Activated CD4-positive, CD25-positive, alpha-beta regulatory T cell treated with anti-CD3 and anti-CD28 coated beads, Interleukin-2, amount 50 U/mL, for 16 hours (primary cell): ENCODE measurements around the gene PHF12.

Source experiments
- DNase-seq: peaks from one replicate; pipeline ENCODE4 v3.0.0-alpha.2; 2020; ENCODE audit warnings: low read depth, low spot score

The PHF12 gene

DNA sequence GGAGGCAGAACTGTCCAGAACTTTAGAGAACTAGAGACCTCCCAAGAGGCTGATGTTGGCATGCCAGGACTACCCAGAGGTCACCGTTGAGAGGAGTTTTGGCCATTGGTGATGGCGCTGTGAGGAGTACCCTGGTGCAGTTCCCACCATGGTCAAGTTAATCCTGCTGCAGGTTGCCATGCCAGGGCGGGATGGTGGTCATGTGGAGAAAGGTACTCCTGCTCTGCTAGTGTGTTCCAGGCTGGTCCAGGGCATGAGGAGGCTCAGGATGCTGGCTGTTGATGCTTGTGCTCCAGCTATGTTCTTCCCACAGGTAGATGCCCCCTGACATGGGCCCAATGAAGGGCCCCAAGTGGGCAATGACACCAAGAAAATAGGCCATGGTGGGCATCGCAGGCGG lies 4.1 kb upstream of the PHF12 start:
- DNase-seq, result no peak

DNA sequence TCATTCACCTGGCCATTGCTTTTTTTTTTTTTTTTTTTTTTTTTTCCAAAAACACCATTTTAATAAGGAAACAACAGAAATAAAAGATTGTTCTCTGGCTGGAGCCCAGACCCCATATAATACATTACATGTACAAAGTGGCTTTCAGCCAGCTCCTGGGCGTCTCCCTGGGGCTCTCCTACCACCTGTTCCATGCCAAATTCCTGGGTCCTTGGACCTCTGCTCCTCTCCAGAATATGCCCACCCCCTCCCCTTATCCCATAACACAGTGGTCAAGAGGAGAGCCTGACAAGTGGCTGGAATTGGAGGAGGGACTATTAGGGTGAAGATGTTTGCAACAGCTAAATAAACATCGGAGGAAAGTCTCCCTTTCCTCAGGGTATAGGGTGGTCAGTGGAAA lies 3.6 kb upstream of the PHF12 start:
- no peak for DNase-seq

DNA sequence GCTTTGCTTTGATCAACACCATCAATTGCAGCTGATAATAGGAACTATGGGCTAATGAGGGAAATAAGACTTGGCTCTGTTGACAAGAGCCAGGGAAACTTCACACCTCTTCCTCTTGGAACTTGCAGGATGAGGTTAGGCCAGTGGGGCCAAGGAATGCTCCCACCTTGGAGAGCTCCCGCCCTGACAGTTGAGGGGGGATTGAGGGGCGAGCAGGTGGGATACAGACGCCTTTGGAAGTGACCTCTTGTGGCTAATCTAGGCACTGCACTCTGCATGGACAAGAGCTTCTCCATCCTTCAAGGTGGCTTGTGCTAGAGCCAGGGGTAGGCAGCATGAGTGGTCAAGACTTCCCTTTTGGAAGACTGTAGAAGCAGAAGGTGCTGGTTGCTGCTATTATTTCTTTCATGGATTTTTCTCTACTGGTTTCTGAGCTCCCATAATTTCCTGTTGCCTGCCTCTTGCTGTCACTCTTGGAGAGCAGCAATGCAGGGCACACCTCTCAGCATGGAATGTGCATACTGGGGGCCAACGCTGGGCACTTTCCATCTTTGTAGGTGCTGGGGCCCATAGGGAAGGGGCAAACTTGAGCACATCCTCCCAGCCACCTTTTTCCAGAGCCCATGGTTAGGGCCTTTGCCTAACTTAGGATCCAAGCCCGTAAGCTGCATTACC lies 2.3 kb upstream of the PHF12 start:
- no peak for DNase-seq

DNA sequence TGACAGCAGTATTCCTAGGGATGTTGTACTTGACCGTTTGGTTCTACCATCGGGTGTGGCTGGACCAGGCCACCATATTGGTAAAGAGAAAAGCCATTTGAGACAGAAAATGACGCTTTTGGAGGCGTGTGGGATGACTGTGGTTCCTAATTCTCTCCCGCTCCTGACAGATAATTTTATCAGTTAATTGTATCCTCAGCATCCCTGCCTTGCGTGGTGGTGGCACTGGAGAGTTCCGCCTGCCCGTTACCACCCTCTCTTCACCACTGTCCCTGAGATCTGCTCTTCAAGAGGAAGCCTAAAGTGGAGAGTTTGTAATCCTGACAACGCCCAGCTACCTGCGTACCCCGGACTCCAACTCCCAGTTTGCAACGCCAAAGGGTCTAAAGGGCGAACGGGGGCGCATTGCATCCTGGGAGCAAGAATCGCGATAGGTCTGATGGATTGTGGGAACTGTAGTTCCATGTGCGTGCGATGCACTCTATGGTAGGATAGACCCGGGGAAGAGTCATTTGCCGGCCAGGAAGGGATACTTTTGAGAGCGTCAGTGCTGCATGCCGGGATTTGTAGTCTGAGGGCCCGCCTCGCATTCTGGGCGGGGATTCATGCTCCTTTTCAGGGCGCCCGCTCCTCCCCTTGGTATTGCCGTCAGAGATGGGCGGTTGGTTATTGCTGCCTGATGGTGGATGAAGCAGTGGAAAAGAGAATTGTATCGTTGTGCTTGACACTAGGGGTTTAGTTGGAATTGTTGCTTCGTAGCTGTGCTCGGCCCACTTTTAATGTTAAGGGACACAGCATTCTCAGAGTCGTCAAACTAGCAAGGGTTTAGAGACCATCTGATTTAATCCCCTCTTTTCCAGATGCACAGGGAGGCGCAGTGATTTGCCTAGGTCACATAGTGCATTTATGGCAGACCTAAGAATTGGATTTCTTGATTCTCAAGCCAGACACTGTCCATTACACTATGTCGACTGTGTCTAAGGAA lies 965 bp upstream of the PHF12 start:
- DNase-seq, result peak; percentile 94

DNA sequence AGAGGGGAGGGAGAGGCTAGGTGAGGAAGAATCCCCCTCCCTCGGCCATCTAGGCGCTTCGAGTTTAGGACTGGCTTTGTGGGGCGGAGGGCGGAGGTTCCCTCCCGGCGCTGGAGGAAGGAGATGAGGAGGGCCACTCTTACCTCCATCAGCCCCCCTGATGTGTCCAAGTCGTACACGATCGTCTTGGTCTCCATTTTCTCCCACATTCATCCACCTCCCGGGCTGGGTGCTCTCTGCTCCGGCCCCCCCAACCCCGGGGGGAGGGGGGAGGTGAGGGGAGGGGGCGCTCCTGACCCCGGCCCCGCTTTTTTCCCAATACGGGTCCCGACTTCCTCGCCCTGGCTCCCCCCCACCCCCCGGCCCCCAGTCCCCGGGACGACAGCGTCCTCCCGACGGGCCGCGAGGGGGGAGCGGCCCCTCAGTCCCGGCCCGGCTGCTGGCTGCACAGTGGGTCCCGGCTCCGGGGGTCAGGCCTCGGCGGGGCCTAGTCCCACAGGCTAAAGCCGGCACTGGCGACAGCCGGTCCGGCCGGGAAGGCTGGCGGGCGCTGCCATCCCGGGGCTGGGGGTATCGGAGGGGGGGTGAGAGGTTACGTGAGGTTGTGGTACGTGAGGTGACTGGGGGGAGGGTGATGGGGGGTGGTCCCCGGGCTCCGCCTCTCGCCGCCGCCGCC lies 428 bp downstream of the PHF12 start:
- DNase-seq, result peak; percentile 22

DNA sequence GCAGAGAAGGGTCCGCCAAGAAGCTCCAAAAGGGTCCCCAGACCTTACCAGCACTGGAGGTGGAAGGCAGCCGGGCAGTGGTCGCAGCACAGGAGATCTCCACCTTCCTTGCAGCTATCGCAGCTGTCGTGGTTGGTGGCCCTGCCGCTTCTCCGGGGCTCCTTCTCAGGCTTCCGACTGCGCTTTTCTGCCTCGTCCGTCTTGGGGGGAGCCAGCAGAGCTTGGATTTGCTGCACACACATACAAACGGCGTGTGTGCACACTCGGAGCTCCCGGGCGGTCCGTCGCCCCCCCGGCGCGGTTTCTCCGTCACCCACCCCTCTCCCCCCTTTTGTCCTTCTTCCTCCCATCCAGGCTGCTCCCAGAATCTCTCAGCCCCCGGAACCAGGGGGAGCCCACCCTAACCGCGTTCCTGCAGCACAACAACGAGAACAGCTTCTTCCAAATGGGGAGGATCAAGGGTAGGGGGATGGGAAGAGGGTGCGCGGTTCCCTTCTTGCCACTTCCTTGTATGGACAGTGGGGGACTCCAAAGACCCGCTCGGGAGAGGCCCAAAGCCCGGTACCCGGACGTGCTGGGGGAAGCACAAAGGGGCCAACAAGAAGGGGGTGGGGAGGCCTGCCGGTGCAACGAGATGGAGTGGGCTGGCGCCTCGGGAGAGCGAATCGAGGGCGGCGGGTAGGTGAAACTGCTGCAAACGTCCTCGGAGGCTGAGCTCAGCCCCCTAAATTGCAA lies 1.1 kb downstream of the PHF12 start:
- no peak for DNase-seq

DNA sequence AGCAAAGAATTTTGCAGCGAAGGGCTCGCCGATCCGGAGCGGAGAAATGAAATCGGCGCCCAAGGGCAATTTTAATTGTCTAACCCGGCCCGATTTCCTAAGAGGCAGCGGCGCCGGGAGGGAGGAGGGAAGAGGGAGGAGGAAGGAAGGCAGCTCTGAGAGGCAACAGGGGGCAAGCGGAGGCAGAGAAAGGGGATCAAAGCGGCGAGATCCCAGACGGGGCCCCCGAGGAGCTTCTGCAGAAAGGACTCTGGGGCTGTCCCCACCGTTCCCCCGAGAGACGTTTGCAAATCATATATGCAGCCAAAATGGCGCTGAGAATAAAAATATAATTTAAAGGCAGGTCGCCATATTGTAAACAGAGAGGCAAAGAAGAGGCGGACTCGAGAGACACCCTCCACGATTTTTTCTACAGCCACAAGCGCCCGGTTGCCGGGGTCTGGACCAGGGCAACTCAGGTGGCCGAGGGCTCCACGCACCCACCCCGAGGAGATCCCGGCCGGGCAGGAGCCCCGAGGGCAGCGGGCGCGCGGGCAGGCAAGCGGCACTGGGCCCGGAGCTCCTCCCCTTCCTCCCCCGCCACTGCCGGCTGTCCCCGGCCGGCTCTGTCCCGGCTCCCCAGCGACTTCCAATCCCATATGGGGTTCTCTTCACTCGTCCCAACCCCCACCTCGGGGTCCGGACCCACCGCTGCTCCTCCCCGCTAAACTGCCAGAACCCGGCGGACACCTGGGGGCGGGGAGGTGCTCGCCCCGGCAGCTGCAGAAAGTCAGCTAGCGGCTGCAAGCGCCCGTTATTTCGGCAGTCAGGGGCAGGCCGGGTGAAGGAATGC lies 1.9 kb downstream of the PHF12 start:
- peak; percentile 21 for DNase-seq

DNA sequence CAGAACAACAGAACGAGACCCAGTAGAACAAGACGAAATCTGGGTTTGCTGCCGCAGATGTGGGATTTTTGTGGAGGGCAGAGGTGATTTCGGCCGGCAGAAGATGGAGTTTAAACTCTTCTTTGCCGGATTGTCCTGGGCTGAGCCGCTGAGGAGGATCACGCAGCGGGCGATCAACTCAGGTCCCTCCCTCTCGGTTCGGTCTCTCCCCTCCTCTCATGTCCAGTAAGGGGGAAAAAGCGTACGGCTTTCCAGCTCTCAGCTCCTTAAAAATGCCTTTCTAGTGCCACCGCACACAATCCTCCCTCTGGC lies 2.5 kb downstream of the PHF12 start:
- no peak for DNase-seq

DNA sequence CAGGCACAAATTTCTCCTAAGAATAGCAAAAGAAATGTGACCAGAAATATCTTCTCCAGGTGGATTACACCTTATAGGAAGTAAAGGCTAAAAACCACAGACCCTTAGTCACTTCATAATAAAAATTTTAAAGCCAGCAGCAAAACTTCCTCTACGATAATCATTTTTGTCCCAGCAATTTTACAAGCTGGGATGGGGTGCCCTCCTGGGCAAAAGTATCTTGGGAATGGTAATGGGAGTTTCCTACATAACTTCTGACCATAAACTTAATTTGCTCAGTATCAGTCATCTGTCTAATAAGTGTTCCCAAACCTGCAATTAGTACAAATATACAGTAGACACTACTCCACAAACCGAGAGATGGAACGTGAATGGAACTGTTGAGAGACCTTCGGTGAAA lies 3.0 kb downstream of the PHF12 start:
- DNase-seq, result no peak

DNA sequence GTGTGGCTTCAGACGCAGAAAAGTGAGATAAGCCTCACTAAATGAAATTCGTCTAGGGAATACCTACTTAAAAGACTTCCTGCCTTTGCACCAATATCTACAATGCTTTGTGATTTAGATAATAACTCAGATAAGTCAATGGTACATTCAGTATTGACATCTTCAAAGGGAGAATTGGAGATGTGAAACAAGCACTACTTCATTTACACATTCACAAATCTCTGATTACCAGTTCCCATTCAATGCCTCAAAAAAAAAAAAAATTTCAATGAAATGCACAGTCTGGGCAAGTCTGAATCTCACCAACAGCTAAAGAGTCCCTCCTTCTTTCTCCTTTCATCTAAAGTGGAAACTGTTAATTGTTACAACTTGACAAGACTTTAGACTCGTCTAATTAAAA lies 3.7 kb downstream of the PHF12 start:
- no peak for DNase-seq

DNA sequence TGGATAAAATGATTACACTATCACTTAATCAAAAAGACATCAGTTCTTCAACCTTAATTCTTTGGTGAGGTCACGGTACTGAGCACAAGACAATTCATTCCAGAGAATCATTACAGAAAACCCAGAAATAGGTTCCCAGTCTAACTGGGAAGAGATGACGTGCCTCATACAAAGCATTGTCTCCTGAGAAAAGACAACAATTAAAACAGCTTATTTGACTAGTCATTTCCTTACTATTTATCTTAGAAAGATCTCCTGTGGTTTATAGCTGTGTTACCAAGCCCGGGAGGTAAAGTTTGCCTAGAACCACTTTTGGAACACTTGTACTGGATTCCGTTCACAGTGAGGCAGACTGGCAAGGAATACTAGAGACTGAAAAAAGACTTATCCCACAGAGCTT lies 5.1 kb downstream of the PHF12 start:
- DNase-seq, result no peak

DNA sequence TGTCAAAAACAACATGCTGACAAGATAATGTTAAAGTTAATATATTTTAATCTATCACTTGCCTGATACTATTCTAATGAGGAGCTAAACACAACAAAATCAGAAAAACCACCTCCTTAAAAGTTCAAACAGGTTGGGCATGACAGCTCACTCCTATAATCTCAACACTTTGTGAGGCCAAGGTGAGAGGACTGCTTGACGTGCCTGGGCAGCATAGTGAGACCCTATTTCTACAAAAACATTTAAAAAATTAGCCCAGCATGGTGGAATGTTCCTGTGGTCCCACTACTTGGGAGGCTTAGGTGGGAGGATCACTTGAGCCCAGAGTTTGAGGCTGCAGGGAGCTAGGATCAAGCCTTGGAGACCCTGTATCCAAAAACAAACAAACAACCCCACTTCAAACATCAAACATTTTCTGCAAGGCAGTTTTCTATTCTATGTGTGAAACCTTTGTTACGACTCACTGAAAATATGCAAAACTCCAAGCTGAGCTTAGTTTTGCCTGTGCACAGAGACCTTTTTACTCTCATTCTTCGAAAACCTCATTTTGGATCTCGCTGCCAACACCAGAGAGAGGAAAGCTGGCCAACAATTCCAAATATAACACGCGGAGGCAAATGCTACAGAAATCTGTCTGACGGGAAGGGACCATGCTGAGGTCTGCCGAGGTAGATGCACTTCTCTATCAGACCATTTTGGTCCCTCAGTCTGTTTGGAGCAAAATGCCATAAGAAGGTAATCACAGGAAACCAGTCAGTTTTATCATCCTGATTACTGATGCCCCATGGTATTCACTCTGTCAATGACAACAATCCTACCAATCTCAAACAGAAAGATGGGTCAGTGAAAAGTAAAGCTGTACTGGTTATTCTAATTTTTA lies 6.2 kb downstream of the PHF12 start:
- no peak for DNase-seq

DNA sequence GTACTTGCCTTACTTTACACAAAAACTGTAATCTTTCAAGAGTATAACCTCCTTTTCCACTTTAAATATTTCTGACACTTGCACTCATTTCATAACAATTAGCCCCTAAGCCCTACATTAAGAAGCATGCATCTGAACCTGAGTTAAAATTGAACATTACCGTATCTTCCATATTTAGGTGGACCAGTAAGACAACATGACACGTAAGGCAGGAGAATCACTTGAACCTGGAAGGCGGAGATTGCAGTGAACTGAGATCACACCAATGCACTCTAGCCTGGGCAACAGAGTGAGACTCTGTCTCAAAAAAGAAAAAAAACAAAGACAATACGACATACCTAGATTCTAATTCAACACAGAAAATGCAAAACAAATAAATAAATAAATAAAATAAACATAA lies 7.0 kb downstream of the PHF12 start:
- no peak for DNase-seq

DNA sequence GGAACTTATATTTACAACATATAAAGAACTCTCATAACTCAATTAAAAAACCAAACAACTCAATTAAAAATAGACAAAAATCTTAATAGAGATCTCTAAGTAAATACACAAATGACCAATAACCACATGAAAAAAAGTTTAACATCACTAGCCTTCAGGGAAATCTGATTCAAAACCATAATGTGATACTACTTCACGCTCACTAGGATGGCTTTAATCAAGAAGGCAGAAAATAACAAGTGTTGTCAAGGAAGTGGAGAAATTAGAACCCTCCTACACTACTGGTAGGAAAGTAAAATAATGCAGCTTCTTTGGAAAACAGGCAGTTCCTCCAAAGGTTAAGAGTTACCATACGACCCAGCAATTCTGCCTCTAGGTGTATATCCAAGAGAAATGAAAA lies 8.4 kb downstream of the PHF12 start:
- DNase-seq, result no peak

DNA sequence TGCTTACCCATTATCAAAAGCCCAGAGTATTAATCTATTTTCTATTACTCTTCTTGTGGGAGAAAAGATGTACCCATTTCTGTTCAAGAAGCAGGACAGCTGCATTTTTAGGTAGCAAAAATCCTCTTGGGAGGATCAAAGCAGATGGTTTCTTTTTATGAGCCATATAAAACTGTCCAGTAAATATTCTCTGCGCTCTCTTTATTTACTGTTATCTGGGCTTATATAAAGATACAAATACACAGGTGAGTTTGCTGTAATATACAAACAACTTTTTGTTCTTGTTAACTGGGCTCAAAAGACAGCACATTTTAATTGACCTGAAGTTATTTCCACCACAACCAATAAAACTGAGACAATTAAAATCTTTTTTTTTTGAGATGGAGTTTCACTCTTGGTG lies 10.1 kb downstream of the PHF12 start:
- no peak for DNase-seq

DNA sequence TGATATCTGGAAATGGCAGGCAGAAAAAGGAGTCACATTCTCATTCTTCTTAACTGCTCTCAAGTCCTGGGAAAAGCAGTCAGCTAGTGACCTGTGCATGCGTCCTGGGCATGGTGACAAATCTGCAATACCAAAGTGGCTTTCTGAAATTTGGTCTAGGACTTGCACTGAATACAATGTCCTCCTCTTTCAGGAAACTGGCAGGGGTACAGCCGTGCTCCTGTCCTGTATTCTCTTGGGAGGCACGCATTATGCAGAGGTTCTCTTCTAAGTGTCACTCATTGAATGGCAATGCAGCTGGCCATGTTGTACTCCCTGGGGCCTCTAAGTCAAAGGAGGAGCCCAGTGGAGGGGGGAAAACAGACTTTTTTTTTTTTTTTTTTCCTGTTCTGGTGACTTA lies 10.6 kb downstream of the PHF12 start:
- DNase-seq, result no peak

DNA sequence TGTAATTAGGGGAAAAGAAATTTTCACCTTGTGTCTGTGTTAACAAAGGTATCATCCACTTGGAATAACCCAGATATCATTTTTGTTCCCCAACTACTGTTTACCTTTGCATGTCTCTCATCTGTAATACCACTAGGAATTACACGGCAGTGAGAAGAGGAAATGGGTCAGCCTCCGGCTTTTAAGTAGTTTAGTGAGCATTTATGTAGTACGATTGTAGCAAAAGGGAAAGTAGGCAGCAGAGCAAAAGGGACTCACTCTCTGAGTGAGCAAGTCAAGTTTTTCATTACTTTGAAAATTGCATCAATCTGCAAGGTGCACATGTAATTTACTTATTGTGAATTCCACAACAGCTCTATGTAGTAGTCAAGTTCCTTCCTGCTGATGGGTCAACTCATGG lies 11.2 kb downstream of the PHF12 start:
- no peak for DNase-seq

DNA sequence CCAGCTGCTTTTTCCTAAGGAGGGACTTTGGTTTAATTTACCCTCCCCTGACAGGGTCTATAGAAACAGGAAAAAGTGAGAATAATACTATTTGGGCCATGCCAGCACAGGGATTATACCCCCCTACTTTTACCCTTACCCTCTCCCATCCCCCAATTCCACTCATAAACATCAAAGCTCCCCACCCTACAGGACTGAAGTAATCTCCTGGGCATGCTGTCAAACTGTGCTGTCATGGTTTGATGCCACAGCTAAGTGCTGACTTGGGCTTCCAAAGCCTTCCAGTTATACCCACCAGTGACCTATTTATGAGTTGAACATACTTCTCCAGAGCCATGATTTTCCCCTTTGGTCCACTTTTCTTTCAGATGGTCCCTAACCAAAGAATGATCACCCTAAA lies 12.8 kb downstream of the PHF12 start:
- DNase-seq, result no peak

DNA sequence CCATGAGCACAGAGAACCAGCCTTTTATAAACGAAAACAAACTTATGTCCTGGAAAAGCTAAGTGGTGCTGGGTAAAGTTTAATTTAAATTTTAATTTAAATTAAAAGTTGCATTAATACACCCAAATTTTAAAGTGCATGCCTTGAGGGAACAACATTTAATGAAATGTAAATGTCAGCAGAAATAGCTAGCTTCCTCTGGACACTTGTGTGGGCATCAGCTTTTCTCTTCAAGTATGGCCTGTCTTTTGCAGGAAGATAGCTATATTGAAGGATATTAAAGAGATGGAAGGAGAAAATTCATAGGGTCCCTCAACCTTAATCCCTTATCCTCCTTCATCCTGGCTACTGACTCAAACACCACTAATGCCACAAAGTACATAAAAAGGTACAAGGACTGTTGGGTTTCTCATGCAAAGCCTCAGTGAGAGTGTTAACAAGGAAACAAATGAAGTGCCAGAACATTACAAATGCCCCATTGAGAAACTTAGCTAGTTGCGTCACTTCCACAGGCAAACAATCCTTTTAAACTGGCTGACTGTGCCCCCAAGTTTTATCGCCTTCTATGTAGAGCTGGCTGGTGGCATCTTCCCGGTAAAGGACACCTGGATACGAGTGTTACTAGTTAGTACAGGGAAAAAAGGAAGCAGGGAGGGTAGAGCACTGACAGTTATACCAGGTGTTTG lies 14.1 kb downstream of the PHF12 start:
- no peak for DNase-seq
